GM21786 (cell line): ENCODE data around the gene PLEKHG5.

Experiments
- ATAC-seq: cut with Tn5 transposase; IDR thresholded peaks from one replicate; pipeline ENCODE4 v1.9.1; 2021; ENCODE audit not compliant: unreplicated experiment

Gene PLEKHG5

GRCh38 chr1:6477039-6477820, 14.2 kb downstream of the PLEKHG5 start:
- no peak for ATAC-seq

GRCh38 chr1:6476483-6476882, 15.0 kb downstream of the PLEKHG5 start:
- no peak for ATAC-seq

GRCh38 chr1:6475381-6476133, 15.9 kb downstream of the PLEKHG5 start:
- no peak for ATAC-seq

GRCh38 chr1:6474815-6475282, 16.6 kb downstream of the PLEKHG5 start:
- ATAC-seq = no peak

GRCh38 chr1:6473974-6474814, 17.3 kb downstream of the PLEKHG5 start:
- no peak for ATAC-seq

- no peak for ATAC-seq
Observed at GRCh38 chr1:6473156-6473555, 18.3 kb downstream of the PLEKHG5 start.

GRCh38 chr1:6472391-6472790, 19.1 kb downstream of the PLEKHG5 start:
- no peak for ATAC-seq

GRCh38 chr1:6471970-6472368, 19.5 kb downstream of the PLEKHG5 start:
- no peak for ATAC-seq

- no peak for ATAC-seq
Observed at GRCh38 chr1:6471086-6471969, 20.1 kb downstream of the PLEKHG5 start.

- no peak for ATAC-seq
Observed at GRCh38 chr1:6470132-6471085, 21.1 kb downstream of the PLEKHG5 start.

GRCh38 chr1:6468729-6469461, 22.6 kb downstream of the PLEKHG5 start:
- ATAC-seq = no peak

GRCh38 chr1:6467744-6468688, 23.5 kb downstream of the PLEKHG5 start:
- ATAC-seq = no peak

- no peak for ATAC-seq
Observed at GRCh38 chr1:6467224-6467623, 24.2 kb downstream of the PLEKHG5 start.

- ATAC-seq = no peak
Observed at GRCh38 chr1:6466751-6467150, 24.7 kb downstream of the PLEKHG5 start.

- no peak for ATAC-seq
Observed at GRCh38 chr1:6466023-6466422, 25.4 kb downstream of the PLEKHG5 start, which contains the start of gene TNFRSF25. TSS of gene TNFRSF25 (minus strand) at chr1:6466173. CDS start at chr1:6466107, 66 bp downstream.

GRCh38 chr1:6465461-6466005, 25.9 kb downstream of the PLEKHG5 start:
- no peak for ATAC-seq

GRCh38 chr1:6464915-6465314, 26.6 kb downstream of the PLEKHG5 start:
- no peak for ATAC-seq
